Measurements from ENCODE around the gene CST7.
A peak's percentile ranks its signal among the peaks of the same experiment; 100 is the strongest.

CST7 gene

GRCh38 chr20:24916412-24916811 lies 32.7 kb upstream of the CST7 start:
- Histone ChIP-seq H3K9me2 (replicated peaks; ENCODE audit: control insufficient read depth, low read length) (no peaks in the 10 kb centered on the region), H3K27me3 (ENCODE audit: control insufficient read depth, low read length) (peaks cover 3% of the 10 kb centered on the region; the same call in 1 of the 2 replicates), H3K9me3 (ENCODE audit: control insufficient read depth, insufficient read depth, low read length) (no peaks in the 10 kb centered on the region), H3F3A (ENCODE audit: control insufficient read depth, insufficient read depth) (no peaks in the 10 kb centered on the region), H3K79me2 (ENCODE audit: control insufficient read depth, low read length) (no peaks in the 10 kb centered on the region), H3K4me1 (ENCODE audit: control insufficient read depth, low read length) (no peaks in the 10 kb centered on the region), H3K4me3 (ENCODE audit: low read length) (no peak overlapping the region), H3K4me2 (ENCODE audit: low read length) (no peak overlapping the region), H3K27ac (ENCODE audit: low read depth, low read length) (no peak overlapping the region), H3K36me3 (ENCODE audit: control insufficient read depth, low read length) (no peaks in the 10 kb centered on the region), H4K20me1 (ENCODE audit: control insufficient read depth, insufficient read depth, low read depth, low read length) (no peaks in the 10 kb centered on the region)
- TF ChIP-seq EZH2phosphoT487 (IDR thresholded peaks at IDR 0.05; ENCODE audit: borderline replicate concordance, low read length) (no peak), CTCF (IDR thresholded peaks at IDR 0.05; ENCODE audit: low read depth, low read length, poor library complexity, severe bottlenecking) (no peak)

DNA sequence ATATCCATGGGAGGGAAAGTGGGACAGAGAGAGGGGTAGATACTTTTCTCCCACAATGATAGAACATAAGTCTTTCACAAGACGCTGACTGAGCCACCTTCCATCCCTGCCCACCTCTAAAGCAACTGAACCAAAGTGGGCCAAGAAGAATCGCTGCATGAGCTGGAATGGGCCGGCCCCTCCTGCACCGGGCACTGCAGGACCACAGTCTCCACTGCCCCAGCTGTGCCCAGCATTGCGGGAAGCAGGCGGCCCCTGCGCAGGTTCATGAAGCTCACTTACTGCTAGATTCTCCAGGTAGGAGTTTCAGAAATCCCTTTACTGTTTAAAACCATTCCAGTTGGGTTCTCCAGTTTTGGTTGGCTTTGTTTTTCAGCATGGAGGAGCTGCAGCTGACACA lies 32.0 kb upstream of the CST7 start:
- no peaks in the 10 kb centered on the region for H3K4me1 ChIP-seq (ENCODE audit: control insufficient read depth, low read length)
- no peaks in the 10 kb centered on the region for H4K20me1 ChIP-seq (ENCODE audit: control insufficient read depth, insufficient read depth, low read depth, low read length)
- peaks cover 3% of the 10 kb centered on the region; the same call in 1 of the 2 replicates for H3K27me3 ChIP-seq (ENCODE audit: control insufficient read depth, low read length)
- no peak overlapping the region for H3K4me3 ChIP-seq (ENCODE audit: low read length)
- H3F3A ChIP-seq (ENCODE audit: control insufficient read depth, insufficient read depth) = no peaks in the 10 kb centered on the region
- no peak overlapping the region for H3K27ac ChIP-seq (ENCODE audit: low read depth, low read length)
- no peak overlapping the region for H3K4me2 ChIP-seq (ENCODE audit: low read length)
- no peaks in the 10 kb centered on the region for H3K36me3 ChIP-seq (ENCODE audit: control insufficient read depth, low read length)
- no peaks in the 10 kb centered on the region for H3K79me2 ChIP-seq (ENCODE audit: control insufficient read depth, low read length)
- no peaks in the 10 kb centered on the region for H3K9me2 ChIP-seq (replicated peaks; ENCODE audit: control insufficient read depth, low read length)
- no peaks in the 10 kb centered on the region for H3K9me3 ChIP-seq (ENCODE audit: control insufficient read depth, insufficient read depth, low read length)
- TF ChIP-seq EZH2phosphoT487 (IDR thresholded peaks at IDR 0.05; ENCODE audit: borderline replicate concordance, low read length) = no peak
- no peak for TF ChIP-seq CTCF (IDR thresholded peaks at IDR 0.05; ENCODE audit: low read depth, low read length, poor library complexity, severe bottlenecking)

- peaks cover 3% of the 10 kb centered on the region; the same call in 1 of the 2 replicates for H3K27me3 ChIP-seq (ENCODE audit: control insufficient read depth, low read length)
- H3K27ac ChIP-seq (ENCODE audit: low read depth, low read length) = no peak overlapping the region
- TF ChIP-seq CTCF (IDR thresholded peaks at IDR 0.05; ENCODE audit: low read depth, low read length, poor library complexity, severe bottlenecking) = peak; percentile 92
- TF ChIP-seq EZH2phosphoT487 (IDR thresholded peaks at IDR 0.05; ENCODE audit: borderline replicate concordance, low read length) = no peak
- no peaks in the 10 kb centered on the region for H4K20me1 ChIP-seq (ENCODE audit: control insufficient read depth, insufficient read depth, low read depth, low read length)
- no peaks in the 10 kb centered on the region for H3K4me1 ChIP-seq (ENCODE audit: control insufficient read depth, low read length)
- H3K4me2 ChIP-seq (ENCODE audit: low read length) = no peak overlapping the region
- H3K36me3 ChIP-seq (ENCODE audit: control insufficient read depth, low read length) = no peaks in the 10 kb centered on the region
- no peaks in the 10 kb centered on the region for H3K9me2 ChIP-seq (replicated peaks; ENCODE audit: control insufficient read depth, low read length)
- no peak overlapping the region for H3K4me3 ChIP-seq (ENCODE audit: low read length)
- no peaks in the 10 kb centered on the region for H3K79me2 ChIP-seq (ENCODE audit: control insufficient read depth, low read length)
- H3F3A ChIP-seq (ENCODE audit: control insufficient read depth, insufficient read depth) = no peaks in the 10 kb centered on the region
- no peaks in the 10 kb centered on the region for H3K9me3 ChIP-seq (ENCODE audit: control insufficient read depth, insufficient read depth, low read length)
These were observed 31.1 kb upstream of the CST7 start for GRCh38 chr20:24917797-24918578.
